A549 (cell line): ENCODE measurements around the gene DTNB. TPM values are rescaled to one million over a fixed set of nuclear protein-coding genes. Genes with fewer than 3 reads are reported as not detected.

Experiments used
- ATAC-seq, 2 experiments: fragments of 200-7000 bp in 1 of 2; fragments of >200 bp in 1 of 2; cut with Nextera tagmentation in 1 of 2; cut with Tn5 transposase in 1 of 2; 3 replicates each; pipeline versions ENCODE4 v1.8.0 to v1.9.1; 2018 to 2020; ENCODE audit warnings: mild to moderate bottlenecking in 1 of 2, moderate library complexity in 1 of 2
- CTCF ChIA-PET: fragments of 300-600 bp; sonication (Branson Sonifier 250); formaldehyde crosslinking; extraction: SDS; loops from one replicate; lab custom pipeline; 2021; ENCODE audit warnings: antibody characterized with exemption, inconsistent platforms; lab: Yijun Ruan, JAX
- POLR2A ChIA-PET: fragments of 350-600 bp; formaldehyde crosslinking; extraction: SDS; loops from one replicate; lab custom pipeline; 2021; ENCODE audit warnings: antibody characterized with exemption, inconsistent platforms; lab: Yijun Ruan, JAX
- DNase-seq, 2 experiments: peaks; one replicate each; pipeline versions ENCODE4 v3.0.0 to v3.0.0-alpha.2; 2011 to 2016; ENCODE audit warnings: low read depth in 1 of 2, low spot score in 1 of 2
- FAIRE-seq: peaks from 2 replicates; lab custom pipeline; 2011; peaks lifted over from hg19 to GRCh38; lab: Jason Lieb, UNC
- H3K27ac ChIP-seq, 2 experiments: fragments of >200 bp; sonication (Bioruptor Twin); formaldehyde crosslinking; 3 replicates each; pipeline ENCODE4 v1.5.1; 2016 to 2017
- H3K4me1 ChIP-seq: fragments of >200 bp; sonication (Bioruptor Twin); formaldehyde crosslinking; 3 replicates; pipeline ENCODE4 v1.6.1; 2016
- H3K4me2 ChIP-seq: fragments of >200 bp; sonication (Bioruptor Twin); formaldehyde crosslinking; 3 replicates; pipeline ENCODE4 v1.6.1; 2016
- H3K4me3 ChIP-seq: fragments of >200 bp; sonication (Bioruptor Twin); formaldehyde crosslinking; 3 replicates; pipeline ENCODE4 v1.5.1; 2016
- H3K9me3 ChIP-seq: fragments of >200 bp; sonication (Bioruptor Twin); formaldehyde crosslinking; 3 replicates; pipeline ENCODE4 v1.6.1; 2016
- BCL3 ChIP-seq: fragments of >200 bp; sonication (Bioruptor Twin); formaldehyde crosslinking; IDR thresholded peaks from 3 replicates; pipeline ENCODE4 v1.6.1; 2016
- CHD4 ChIP-seq: fragments of 200-600 bp; sonication (generic); IDR thresholded peaks from 2 replicates; pipeline ENCODE4 v1.6.1; 2016; ENCODE audit warnings: antibody characterized with exemption, mild to moderate bottlenecking, borderline replicate concordance
- CTCF ChIP-seq: fragments of >200 bp; sonication (Bioruptor Twin); formaldehyde crosslinking; IDR thresholded peaks from 3 replicates; pipeline ENCODE4 v1.5.1; 2016
- EHF ChIP-seq: fragments of 250-450 bp; sonication (Bioruptor Pico); IDR thresholded peaks from 2 replicates; pipeline ENCODE4 v1.5.0; 2020; ENCODE audit warnings: mild to moderate bottlenecking
- EHMT2 ChIP-seq: fragments of 200-600 bp; sonication (generic); IDR thresholded peaks from 2 replicates; pipeline ENCODE4 v1.6.1; 2016; ENCODE audit warnings: antibody characterized with exemption, low read depth, mild to moderate bottlenecking, moderate library complexity
- EP300 ChIP-seq, 2 experiments: fragments of >200 bp; sonication (Bioruptor Twin); formaldehyde crosslinking; IDR thresholded peaks; 2 replicates in 1 of 2; 3 replicates in 1 of 2; pipeline ENCODE4 v1.6.1; 2016 to 2017
- ESRRA ChIP-seq: fragments of 150-350 bp; IDR thresholded peaks from 2 replicates; pipeline ENCODE4 v1.6.1; 2014; ENCODE audit warnings: mild to moderate bottlenecking, low read length, borderline replicate concordance
- HOXA7 ChIP-seq: fragments of 250-450 bp; sonication (Bioruptor Pico); IDR thresholded peaks from 2 replicates; pipeline ENCODE4 v1.5.0; 2020; ENCODE audit warnings: mild to moderate bottlenecking, moderate library complexity
- MYC ChIP-seq: IDR thresholded peaks from 2 replicates; pipeline ENCODE4 v1.6.1; 2012; ENCODE audit warnings: mild to moderate bottlenecking, inconsistent platforms, low read length, improper control_type of control experiment, borderline replicate concordance
- NFE2L2 ChIP-seq: fragments of 150-350 bp; conservative IDR thresholded peaks from 2 replicates; pipeline ENCODE4 v1.6.1; 2014; ENCODE audit warnings: low read length
- NPAS2 ChIP-seq: fragments of 250-450 bp; sonication (Bioruptor Pico); IDR thresholded peaks from 2 replicates; pipeline ENCODE4 v1.8.0; 2022; ENCODE audit warnings: mild to moderate bottlenecking, moderate library complexity, borderline replicate concordance
- RAD21 ChIP-seq, 2 experiments: fragments of >200 bp in 1 of 2; sonication (Bioruptor Twin) in 1 of 2; formaldehyde crosslinking in 1 of 2; IDR thresholded peaks in 1 of 2; conservative IDR thresholded peaks in 1 of 2; 2 replicates in 1 of 2; 3 replicates in 1 of 2; pipeline ENCODE4 v1.6.1; 2012 to 2018; ENCODE audit warnings: inconsistent platforms in 1 of 2
- RARB ChIP-seq: fragments of 250-450 bp; sonication (Bioruptor Pico); IDR thresholded peaks from 2 replicates; pipeline ENCODE4 v1.8.0; 2021; ENCODE audit warnings: mild to moderate bottlenecking, moderate library complexity
- REST ChIP-seq: fragments of 200-600 bp; sonication (generic); IDR thresholded peaks from 2 replicates; pipeline ENCODE4 v1.6.1; 2016; ENCODE audit warnings: antibody characterized with exemption, mild to moderate bottlenecking, moderate library complexity
- SMC3 ChIP-seq: fragments of >200 bp; sonication (Bioruptor Twin); formaldehyde crosslinking; IDR thresholded peaks from 3 replicates; pipeline ENCODE4 v1.6.1; 2018; ENCODE audit warnings: inconsistent platforms
- SREBF2 ChIP-seq: fragments of 450-650 bp; IDR thresholded peaks from 2 replicates; pipeline ENCODE4 v1.6.1; 2014; ENCODE audit warnings: mild to moderate bottlenecking, moderate library complexity
- TFCP2L1 ChIP-seq: fragments of 250-450 bp; sonication (Bioruptor Pico); IDR thresholded peaks from 2 replicates; pipeline ENCODE4 v1.5.0; 2021; ENCODE audit warnings: mild to moderate bottlenecking
- ZNF302 ChIP-seq: fragments of 250-450 bp; sonication (Bioruptor Pico); IDR thresholded peaks from 2 replicates; pipeline ENCODE4 v1.9.0; 2021; ENCODE audit warnings: inconsistent platforms, mild to moderate bottlenecking, moderate library complexity
- WGBS: methylation state at CpG from one replicate; pipeline ENCODE4 v1.1.6; 2017; ENCODE audit errors: missing lambda C conversion rate; 5-methylcytosine and 5-hydroxymethylcytosine counted together
- polyA plus RNA-seq, 4 experiments: library from polyadenylated mRNA; depleted of rRNA in 3 of 4; stranded (reverse); fragments of >200 nt; fragmentation: RNase III in 1 of 4; extraction: RNeasy Plus Mini Kit Qiagen cat#74134 plus additional on column Dnase treatment in 1 of 4; gene quantifications; 2 replicates in 3 of 4; 3 replicates in 1 of 4; pipeline ENCODE4 v1.2.3, GENCODE V29; 2011 to 2017

The DTNB gene
- polyA plus RNA-seq, 2 of the 4 experiments (the other 2 are of a cell fraction): 11.2 to 32.6 TPM

DNA sequence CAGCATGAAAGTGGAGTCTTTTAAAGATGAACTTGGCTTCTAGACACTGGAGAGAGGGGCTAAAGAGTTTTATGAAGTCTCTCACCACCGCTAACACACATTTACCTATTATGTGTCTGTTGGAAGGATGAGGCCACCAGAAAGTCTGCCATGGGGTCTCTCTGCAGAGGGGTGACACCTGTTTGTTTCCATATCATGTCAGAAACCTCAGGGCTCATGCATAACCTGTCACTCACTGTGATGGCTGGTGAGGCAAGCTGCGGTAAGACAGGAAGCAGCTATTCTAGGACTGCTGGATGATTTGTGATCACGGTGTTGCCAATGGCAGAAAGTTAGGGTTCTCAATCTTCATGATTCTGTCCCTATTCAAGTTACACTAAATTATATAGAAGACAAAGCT, 270.9 kb downstream of the DTNB start:
- FAIRE-seq (no peak), DNase-seq (no peak), ATAC-seq (no peak)
- Histone ChIP-seq H3K4me2 (no peak overlapping the region), H3K4me3 (no peak overlapping the region), H3K9me3 (no peaks in the 10 kb centered on the region), H3K27ac (no peak overlapping the region), H3K4me1 (no peaks in the 10 kb centered on the region)
- 90% methylated on average over 3 of the region's 3 CpGs for WGBS
- ChIA-PET CTCF (interaction anchor here (0.8 to 2.3 kb wide), 2 partner anchors 15 to 26 kb away, joined by 3 to 7 read pairs; no protein-coding TSS in a partner anchor), POLR2A (no interaction called here)
- TF ChIP-seq SREBF2 (no peak), NPAS2 (CRISPR knock-in tag) (no peak), TFCP2L1 (CRISPR knock-in tag) (no peak), HOXA7 (no peak), BCL3 (no peak), EHMT2 (no peak), CTCF (no peak), RARB (CRISPR knock-in tag) (no peak), SMC3 (no peak), REST (no peak), NFE2L2 (no peak), ESRRA (no peak), CHD4 (no peak)

GRCh38 chr2:25401307-25402026, 271.9 kb downstream of the DTNB start:
- Histone ChIP-seq H3K4me2 (no peak overlapping the region), H3K9me3 (no peaks in the 10 kb centered on the region), H3K4me3 (no peak overlapping the region)
- 77% methylated on average over 8 of the region's 8 CpGs for WGBS
- no peak for TF ChIP-seq RAD21 (conservative IDR thresholded peaks at IDR 0.05 in 1 of 2, IDR thresholded peaks at IDR 0.05 in 1 of 2)
- no peak for TF ChIP-seq MYC
- no peak for TF ChIP-seq NFE2L2
- TF ChIP-seq CHD4: no peak
- TF ChIP-seq EP300 (IDR thresholded peaks at IDR 0.05): no peak
- no peak for TF ChIP-seq EHF (CRISPR knock-in tag)
- TF ChIP-seq BCL3: no peak
- no peak for TF ChIP-seq ZNF302 (CRISPR knock-in tag)
- TF ChIP-seq RARB (CRISPR knock-in tag): no peak
- TF ChIP-seq, all 56 proteins: peak for 0
- POLR2A ChIA-PET: no interaction called here
- FAIRE-seq (no peak), ATAC-seq (no peak), DNase-seq (no peak)
- Histone ChIP-seq H3K27ac (no peak overlapping the region), H3K4me1 (no peaks in the 10 kb centered on the region)
- CTCF ChIA-PET: interaction anchor here (1.2 to 1.3 kb wide), 2 partner anchors 14 to 38 kb away, joined by 3 read pairs; no protein-coding TSS in a partner anchor
